SU-DHL-6 (cell line): ENCODE measurements around the gene FAM83C.

Source experiments
- CTCF ChIP-seq: fragments of 200-600 bp; sonication (generic); IDR thresholded peaks from one replicate; pipeline ENCODE4 v1.5.1; 2017; ENCODE audit warnings: antibody characterized with exemption, mild to moderate bottlenecking, low read length, moderate library complexity; ENCODE audit not compliant: insufficient read depth, poor library complexity, severe bottlenecking
- EZH2phosphoT487 ChIP-seq: fragments of 200-600 bp; sonication (generic), shearing (Covaris generic); conservative IDR thresholded peaks from 2 replicates; pipeline ENCODE4 v1.6.1; 2018; ENCODE audit warnings: mild to moderate bottlenecking, antibody characterized with exemption, low read length, moderate library complexity, mixed read lengths

GRCh38 chr20:35288325-35289060 lies 3.7 kb downstream of the FAM83C start:
- TF ChIP-seq CTCF (no peak), EZH2phosphoT487 (no peak)
